Fibroblast of lung (primary cell): ENCODE measurements around the gene CCDC88C.

Experiments used
- EZH2 ChIP-seq: IDR thresholded peaks from 2 replicates; pipeline ENCODE4 v1.5.1; 2012; ENCODE audit warnings: low read length, control low read depth, mild to moderate bottlenecking; ENCODE audit errors: missing control alignments
- TF ChIP-seq, protein P1 (sequence below), 2 donors: IDR thresholded peaks in 1 of 2; conservative IDR thresholded peaks in 1 of 2; 1 replicate in 1 of 2; 2 replicates in 1 of 2; pipeline ENCODE4 v1.5.1; 2011 to 2012; ENCODE audit warnings: low read length in 2 of 2, control low read depth in 1 of 2, inconsistent platforms in 1 of 2, low read depth in 1 of 2, mild to moderate bottlenecking in 1 of 2

DNA sequence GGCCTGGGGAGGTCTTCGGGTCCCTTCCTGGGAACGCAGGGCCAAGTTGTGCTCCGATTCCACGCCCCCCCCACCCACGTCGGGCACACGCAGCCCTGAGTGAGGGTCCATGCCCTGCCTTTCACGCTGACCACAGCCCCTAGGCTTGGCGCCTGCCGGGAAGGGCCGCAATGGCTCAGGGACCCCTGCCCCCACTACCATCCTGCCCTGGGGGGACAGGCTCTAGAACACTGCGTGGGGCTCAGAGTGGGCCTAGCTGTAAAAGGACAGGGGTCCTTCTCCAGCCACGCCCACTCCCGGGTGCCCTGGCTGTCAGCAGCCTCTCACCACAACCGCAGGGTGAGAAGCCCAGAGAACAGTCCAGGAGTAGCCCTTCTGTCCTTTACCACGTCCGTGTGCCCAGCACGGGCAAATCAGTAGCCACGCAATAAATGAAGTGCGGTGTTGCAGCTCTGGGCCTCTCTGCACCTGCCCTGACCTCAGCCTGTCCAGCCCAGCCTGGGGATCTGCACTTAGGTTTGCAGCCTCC, 163.8 kb downstream of the CCDC88C start:
- TF ChIP-seq, protein P1, sequence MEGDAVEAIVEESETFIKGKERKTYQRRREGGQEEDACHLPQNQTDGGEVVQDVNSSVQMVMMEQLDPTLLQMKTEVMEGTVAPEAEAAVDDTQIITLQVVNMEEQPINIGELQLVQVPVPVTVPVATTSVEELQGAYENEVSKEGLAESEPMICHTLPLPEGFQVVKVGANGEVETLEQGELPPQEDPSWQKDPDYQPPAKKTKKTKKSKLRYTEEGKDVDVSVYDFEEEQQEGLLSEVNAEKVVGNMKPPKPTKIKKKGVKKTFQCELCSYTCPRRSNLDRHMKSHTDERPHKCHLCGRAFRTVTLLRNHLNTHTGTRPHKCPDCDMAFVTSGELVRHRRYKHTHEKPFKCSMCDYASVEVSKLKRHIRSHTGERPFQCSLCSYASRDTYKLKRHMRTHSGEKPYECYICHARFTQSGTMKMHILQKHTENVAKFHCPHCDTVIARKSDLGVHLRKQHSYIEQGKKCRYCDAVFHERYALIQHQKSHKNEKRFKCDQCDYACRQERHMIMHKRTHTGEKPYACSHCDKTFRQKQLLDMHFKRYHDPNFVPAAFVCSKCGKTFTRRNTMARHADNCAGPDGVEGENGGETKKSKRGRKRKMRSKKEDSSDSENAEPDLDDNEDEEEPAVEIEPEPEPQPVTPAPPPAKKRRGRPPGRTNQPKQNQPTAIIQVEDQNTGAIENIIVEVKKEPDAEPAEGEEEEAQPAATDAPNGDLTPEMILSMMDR (conservative IDR thresholded peaks at IDR 0.05 in 1 of 2, IDR thresholded peaks at IDR 0.05 in 1 of 2; ENCODE audit: low read depth in 1 of 2, low read length in 2 of 2), result no peak
- no peak for TF ChIP-seq EZH2
